NOMO-1 treated with dmso at 0.1 percent for 144 hours (cell line): ENCODE data around the gene PTPRN2.
"Not testable (repeated sequence)": the region's sequence is repeated elsewhere in the genome, so short reads cannot be mapped to it uniquely, and the experiment has no call there.

Source experiments
- DNase-seq: peaks from one replicate; lab custom pipeline; 2025; ENCODE audit not compliant: unreplicated experiment; lab: John Stamatoyannopoulos, UW

The PTPRN2 gene

DNA sequence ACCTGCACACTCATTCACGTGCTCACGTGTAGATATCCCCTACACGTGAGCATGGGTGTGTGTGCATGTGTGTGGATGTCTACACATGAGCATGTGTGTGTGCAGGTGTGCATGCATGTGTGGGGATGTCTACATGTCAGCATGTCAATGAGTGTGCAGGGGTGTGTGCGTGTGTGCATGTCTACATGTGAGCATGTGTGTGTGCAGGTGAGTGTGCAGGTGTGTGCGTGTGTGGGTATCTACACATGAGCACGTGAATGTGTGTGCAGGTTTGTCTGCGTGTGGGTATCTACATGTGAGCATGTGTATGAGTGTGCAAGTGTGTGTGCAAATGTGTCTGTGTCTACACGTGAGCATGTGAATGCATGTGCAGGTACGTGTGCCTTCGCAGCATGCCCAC is 274.8 kb downstream of the PTPRN2 start:
- DNase-seq = no peak

DNA sequence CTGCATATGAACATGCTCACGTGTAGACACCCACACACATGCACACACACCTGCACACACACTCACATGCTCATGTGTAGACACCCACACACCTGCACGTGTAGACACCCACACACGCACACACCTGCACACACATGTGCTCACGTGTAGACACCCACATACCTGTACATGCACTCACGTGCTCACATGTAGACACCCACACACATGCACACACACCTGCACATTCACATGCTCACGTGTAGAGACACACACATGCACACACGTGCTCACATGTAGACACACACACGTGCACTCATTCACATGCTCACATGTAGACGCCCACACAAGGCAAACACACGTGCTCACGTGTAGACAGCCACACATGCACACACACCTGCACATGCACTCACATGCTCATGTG is 275.8 kb downstream of the PTPRN2 start:
- no peak for DNase-seq

DNA sequence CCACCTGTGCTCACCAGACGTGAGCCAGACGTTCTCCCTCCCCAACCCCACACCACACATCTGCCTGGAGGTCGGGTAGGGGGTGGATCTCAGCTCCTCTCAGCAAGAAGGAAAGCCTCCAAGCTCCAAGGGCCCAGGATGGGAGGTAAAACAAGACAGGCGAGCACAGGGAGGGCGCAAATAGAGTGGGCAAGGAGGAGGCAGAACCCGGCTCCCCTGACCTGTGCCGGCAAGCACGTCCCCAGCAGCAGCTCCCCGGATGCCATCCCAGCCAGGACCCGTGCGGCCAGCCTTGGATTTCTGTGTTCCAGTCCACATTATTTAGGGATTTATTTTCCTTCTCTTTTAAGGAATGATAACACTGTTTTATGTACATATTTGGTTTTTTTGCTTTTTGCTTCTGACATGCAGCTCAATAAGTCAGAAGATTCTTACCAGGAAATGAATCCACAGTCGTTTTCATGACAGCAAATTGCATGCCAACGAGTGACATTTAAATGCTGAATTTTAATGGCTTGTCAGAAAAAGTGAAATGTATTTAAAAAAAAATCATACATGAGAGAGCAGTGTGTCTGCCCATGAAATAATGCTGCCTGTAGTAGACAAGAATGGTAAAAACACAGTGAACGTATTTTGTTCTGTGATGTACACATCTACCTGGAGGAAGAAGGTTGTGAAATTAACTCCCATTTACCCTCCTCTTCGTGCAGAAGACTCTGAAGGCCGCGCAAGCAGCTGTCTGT is 276.5 kb downstream of the PTPRN2 start:
- no peak for DNase-seq

DNA sequence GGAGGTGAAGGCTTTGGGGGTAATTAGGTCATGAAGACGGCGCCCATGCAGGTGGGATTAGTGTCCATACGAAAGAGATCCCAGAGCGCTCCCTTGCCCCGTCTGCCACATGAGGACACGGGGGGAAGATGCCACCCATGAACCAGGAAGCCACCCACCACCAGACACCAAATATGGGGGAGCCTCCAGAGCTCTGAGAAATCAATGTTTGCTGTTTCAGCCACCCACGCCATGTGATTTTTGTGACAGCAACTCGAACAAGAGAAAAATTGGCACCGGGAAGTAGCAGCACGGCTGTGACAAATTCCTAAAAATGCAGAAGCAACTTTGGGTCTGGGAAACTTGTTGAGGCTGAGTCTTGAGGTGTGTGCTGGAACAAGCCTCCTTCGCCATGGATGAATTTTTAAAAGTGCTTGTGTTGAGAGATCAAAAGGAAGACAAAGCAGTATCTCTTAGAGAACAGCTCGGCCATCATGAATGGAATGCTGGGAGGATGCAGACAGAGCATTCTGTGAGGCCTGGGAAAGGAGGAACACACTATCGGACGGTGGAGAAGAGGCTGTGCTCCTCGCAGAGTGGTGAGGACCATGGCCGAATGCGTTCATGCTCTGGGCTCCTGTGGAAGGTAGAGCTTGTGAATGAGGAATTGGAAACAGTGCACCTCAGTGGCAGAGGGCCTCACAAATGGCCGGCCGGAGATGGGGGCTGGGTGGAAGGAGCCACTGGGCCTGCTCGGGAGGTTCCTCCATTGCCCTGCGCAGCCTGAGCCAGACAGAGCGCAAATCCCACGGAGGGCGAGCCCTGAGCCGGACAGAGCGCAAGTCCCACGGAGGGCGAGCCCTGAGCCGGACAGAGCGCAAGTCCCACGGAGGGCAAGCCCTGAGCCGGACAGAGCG is 277.5 kb downstream of the PTPRN2 start:
- no peak for DNase-seq

DNA sequence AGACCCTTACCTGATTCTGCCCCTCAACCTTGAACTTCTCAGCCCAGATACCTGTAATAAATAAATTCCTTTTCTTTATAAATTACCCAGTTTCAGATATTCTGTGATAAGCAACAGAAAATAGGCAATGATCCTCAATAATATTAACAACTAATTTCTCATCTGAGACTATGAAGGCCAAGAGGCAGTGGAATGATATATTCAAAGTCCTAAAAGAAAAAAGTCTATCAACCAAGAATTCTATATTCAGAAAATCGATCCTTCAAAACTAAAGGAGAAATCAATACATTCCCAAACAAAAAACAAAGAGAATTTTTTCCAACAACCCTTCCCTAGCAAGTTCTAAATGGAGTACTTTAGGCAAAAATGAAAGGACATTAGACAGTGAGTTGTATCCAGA is 279.6 kb downstream of the PTPRN2 start:
- no peak for DNase-seq

DNA sequence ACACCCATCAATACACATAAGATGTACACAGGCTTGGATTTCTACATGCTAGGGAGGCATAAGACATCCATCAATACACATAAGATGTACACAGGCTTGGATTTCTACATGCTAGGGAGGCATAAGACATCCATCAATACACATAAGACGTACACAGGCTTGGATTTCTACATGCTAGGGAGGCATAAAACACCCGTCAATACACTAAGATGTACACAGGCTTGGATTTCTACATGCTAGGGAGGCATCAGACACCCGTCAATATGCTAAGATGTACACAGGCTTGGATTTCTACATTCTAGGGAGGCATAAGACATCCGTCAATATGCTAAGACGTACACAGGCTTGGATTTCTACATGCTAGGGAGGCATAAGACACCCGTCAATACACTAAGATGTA is 283.6 kb downstream of the PTPRN2 start:
- DNase-seq = not testable (repeated sequence)

DNA sequence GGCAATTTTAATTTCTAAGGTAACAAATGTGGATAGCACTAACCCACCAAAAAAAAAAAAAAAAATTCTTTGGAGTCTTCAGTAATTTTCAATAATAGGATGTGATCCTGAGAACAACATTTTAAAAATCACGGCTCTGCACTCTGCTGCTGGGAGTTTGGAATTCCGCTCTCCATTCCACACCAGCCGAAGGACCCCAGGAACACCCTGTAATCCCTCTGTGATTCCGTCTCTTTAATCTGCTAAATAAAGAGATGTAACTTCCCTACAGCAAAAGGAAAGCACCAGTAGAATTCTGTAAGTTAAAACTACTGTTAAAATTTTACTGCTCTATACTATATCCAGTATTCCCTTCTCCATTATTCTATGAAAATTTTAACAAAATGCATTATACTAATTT is 284.5 kb downstream of the PTPRN2 start:
- no peak for DNase-seq

DNA sequence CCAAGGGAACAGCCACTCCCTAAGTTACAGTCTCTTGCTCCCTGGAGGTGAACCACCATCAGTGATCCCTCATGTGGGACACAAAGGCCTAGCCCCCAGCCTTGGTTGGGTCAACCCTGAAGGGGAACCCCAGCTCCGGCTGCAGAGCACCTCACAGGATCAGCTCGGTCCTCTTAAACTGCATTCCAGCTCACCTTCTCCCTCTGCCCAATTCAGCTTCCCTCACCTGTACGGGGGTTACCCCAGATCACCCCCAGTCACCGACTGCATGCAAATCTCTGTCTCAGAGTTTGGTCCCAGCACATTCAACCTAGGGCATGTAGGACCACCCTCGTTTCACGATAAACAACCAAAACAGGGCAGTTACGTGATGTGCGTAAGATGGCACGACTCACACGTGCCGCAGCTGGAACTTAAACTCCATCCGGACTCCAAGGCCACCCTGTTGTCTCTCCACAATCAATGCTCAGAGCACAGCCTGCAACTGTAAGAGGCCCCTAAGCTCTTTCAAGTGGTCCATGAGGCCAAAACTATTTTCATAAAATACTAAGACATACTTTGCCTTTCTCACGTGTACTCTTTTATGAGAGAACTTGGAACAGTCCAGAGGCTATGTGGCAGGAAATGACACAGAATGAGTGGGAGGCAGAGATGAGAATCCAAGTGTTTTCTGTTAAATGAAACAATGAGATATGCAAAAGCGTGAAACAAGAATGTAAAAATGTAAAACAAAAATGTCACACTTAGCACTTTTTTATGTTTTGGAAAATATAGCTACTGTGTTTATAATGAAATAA is 285.2 kb downstream of the PTPRN2 start:
- DNase-seq = no peak

DNA sequence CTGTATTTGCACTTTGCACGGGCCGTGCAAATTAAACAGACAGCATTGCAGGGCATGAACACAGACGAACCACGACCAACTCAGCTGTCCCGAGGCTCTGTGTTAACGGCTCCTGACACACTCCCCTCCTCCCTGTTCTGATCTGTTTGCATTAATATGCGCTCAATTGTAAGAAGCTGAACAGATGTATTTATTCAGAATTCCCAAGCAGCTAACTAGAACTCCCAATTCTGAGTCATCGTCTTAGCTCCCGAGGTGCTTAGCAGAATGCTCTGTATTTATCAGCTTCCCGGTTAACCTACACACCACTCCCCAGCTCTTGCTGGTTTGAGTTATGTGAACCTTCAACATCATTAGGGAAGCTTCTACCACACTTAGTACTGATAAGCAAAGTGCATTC is 286.4 kb downstream of the PTPRN2 start:
- DNase-seq = no peak

DNA sequence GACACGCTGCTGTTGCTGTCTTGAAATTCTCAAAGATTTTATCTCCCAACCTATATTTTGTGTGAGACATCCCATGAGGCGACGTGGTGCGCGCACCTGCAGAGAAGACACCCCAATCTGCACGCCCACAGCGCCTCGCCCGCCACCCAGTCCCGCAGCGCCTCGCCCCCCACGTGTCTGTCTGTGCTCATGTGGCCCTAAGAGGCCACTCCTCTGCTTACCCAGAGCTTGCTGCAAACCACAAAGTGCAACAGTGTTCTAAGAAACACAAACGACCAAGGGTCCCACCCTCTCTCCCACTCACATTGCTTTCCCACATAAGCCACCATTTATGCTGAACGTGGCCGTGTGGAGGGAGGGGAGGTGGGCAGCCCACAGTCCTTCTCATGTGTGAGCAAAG is 287.2 kb downstream of the PTPRN2 start:
- DNase-seq = no peak

DNA sequence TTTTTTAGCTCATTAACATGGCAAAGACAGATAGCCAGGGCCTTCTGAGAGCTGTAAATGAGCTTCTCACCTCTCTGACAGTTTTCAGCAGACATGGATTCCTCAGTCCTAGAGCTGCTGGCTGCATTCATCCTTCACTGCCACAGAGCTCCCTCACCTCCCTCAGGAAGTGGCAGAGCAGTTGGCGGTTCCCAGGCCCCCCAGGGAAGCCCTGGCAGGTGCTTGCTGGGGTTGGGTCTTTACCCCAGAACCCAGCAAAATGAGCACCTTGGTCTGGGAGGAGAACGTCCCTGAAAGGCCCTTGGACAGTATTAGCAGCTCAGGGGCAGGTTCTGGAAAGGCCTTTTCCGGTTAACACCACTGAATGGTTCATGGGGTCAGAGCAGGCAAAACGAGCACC is 288.0 kb downstream of the PTPRN2 start:
- no peak for DNase-seq

DNA sequence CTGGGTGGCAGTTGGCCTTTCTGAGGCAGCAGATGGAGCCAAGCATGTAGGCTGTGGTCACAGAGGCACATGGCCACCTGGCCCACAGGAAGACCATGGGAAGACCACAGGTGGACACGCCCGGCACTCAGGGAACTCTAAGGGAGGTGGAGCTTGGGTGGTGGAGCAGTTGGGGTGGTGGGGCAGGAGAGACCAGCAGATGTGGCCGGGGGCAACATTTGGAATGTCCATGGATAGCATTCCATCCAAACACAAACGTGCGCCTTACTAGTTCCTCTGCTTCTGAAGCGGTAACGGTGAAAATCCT is 290.9 kb downstream of the PTPRN2 start:
- DNase-seq = no peak

DNA sequence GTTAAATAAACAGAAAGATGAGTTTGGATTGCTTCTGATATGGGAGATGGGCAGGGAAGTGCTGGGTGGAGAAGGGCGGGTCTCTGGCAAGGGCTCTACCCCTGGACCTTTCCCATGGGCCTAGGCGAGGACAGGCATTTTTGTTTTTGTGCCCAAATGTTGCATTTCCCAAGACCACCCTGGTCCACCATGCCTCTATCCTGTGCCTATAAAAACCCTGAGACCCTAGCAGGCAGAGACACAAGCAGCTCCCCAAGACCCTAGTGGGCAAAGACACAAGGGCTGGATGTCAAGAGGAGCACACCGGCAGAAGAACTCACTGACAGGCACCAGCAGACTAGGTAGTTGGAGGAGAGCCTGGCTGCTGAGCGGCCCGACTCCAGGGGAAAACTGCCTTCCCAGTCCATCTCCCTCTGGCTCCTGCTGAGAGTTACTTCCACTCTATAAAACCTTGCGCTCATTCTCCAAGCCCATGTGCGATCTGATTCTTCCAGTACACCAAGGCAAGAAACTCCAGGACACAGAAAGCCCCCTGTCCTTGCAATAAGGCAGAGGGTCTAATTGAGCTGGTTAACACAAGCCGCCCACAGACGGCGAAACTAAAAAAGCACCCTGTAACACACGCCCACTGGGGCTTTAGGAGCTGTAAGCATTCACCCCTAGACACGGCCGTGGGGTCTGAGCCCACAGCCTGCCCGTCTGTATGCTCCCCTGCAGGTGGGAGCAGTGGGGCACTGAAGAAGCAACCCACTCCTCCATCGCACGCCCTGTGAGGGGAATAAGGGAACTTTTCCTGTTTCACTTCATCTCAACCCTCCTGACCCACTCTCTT is 291.4 kb downstream of the PTPRN2 start:
- no peak for DNase-seq

DNA sequence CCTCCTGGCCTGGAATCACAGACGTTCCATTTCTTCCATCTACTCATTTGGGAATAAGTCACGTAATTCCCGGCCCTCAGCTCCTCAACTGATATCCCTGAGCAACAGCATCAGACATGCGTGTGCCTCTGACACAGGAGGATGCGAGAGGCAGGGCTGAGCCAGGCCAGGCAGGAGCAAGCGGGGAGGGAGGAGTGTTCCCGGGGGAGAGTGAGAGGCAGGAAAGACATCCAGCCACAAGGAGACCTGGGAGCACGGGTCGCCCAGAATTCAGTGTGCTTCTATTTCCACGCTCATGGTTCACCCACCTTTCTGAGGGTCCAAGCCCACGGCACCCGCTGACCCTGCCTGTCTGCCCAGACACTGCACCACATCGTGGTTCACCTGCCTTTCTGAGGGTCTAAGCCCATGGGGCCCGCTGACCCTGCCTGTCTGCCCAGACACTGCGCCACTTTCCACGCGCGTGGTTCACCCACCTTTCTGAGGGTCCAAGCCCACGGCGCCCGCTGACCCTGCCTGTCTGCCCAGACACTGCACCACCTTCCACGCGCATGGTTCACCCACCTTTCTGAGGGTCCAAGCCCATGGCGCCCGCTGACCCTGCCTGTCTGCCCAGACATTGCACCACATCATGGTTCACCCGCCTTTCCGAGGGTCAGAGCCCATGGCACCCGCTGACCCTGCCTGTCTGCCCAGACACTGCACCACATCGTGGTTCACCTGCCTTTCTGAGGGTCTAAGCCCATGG is 293.0 kb downstream of the PTPRN2 start:
- not testable (repeated sequence) for DNase-seq

DNA sequence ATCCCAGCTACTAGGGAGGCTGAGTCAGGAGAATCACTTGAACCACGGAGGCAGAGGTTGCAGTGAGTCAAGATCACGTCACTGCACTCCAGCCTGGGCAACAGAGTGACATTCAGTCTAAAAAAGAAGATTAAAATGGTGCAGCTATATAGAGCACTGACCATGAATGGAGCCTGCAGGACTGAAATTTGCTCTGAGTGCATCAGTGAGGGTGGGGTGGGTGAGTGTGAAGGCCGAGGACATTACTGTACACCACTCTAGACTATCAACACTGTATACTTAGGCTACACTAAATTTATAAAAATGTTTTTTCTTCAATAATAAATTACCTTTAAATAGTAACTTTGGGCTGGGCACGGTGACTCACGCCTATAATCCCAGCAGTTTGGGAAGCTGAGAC is 294.7 kb downstream of the PTPRN2 start:
- DNase-seq = no peak

DNA sequence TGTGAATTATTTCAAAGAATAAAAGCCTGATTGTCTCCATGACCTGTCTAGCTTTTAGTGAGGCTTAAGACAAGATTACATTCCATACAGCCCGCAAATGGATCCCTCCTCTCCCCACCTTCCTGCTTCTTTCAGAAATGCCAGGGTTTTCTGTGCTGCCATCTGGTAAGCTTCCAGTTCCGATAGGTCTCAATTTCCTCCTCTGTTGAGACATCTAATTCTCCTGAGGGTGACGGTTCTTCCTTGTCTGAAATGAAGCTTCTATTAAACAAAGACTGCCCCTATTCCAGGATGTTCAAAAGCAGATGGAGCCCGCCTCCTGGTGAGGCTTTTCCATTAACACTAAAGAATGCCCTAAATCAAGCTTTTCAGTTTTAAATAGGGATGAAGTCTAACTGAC is 295.6 kb downstream of the PTPRN2 start:
- no peak for DNase-seq

DNA sequence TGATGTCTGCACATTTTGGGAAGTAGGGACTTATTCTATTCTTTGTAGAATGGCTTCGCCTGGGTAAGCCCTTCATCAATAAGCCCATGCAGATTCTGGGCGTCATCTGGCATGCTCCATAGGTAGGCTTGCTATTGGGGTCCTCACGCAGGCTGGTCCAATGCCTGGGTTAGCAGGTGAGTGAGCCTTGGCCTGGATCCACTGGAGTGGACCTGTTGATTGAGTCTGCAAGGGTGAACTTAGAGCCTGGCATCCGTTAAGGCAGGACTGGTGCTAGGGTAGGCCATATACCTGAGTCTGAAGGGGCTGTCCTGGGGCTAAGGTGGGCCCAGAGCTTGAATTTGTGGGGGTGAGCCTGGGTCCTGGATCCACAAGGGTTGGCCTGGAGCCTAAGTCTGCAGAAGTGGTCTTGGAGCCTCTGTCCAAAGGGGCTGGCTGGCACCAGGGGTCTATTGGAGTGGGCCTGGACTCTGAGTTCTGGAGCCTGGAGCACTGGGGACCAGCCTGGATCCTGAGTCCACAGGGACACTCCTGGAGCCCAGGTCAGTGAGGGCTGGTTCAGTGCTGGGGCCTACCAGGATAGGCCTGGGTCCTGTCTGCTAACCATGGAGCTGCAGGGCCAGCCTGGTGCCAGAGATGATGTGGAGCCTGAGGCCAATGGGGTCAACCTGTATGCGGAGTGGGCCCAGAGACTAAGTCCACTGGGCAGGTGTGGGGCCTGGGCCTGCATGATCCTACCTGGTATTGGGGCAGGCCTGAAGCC is 297.7 kb downstream of the PTPRN2 start:
- DNase-seq = no peak

DNA sequence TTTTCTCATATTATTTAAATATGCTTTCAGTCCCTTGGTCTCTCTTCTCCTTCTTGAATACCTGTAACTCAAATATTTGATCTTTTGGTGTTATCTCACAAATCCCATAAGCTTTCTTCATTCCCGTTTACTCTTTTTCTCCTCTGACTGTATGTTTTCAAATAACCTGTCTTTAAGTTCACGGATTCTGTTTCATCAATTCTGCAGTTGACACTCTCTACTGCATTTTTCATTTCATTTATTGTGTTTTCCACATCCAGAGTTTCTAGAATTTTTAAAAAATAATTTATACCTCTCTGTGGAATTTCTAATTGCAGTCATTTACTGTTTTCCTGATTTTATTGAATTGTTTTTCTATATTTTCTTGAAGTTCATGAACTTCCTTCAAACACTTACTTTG is 298.4 kb downstream of the PTPRN2 start:
- DNase-seq = no peak

DNA sequence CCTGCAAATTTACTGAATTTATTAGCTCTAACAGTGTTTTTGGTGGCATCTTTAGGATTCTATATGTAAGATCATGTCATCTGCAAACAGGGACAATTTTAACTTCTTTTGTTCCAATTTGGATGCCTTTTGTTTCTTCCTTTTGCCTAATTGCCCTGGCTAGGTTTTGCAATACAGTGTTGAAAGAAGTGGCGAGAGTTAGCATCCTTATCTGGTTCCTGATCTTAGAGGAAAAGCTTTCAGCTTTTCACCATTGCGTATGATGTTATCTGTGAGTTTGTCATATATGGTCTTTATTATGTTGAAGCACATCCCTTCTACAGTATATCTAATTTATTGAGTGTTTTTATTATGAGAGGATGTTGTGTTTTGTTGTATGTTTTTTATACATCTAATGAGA is 301.4 kb downstream of the PTPRN2 start:
- no peak for DNase-seq

DNA sequence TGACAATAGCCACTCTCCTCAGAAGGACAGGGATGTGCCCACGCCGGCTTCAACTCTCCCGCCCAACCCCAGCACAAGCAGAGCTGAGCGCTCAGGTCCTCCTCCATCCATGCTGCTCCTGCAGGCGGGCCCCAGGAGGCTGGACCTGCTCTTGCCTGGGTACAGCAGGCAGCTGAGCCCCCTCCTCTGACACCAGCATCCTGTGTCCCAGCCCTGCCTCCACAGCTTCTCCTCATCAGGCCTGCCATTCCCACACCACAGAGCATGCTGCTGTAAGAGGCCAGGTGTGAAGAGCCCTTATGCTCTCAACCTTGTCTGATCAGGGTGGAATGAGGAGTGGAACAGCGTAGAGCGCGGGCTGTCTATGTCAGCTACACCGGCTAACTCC is 302.2 kb downstream of the PTPRN2 start:
- DNase-seq = no peak
